Calu3 (cell line): ENCODE data around the gene PCED1B. TPM values are rescaled to one million over a fixed set of nuclear protein-coding genes. Genes with fewer than 3 reads are reported as not detected.
A peak's percentile ranks its signal among the peaks of the same experiment; 100 is the strongest.

ENCODE experiments used
- BruUV-seq: library from RNA; stranded (reverse); fragments of 400-500 nt; replicated peaks from 2 replicates; lab custom pipeline; 2021; lab: Mats Ljungman, UMichigan
- CTCF ChIA-PET: fragments of 300-600 bp; sonication (Branson Sonifier 250); formaldehyde crosslinking; loops from one replicate; lab custom pipeline; 2022; ENCODE audit warnings: antibody characterized with exemption; lab: Charles Lee
- DNase-seq: peaks from one replicate; pipeline ENCODE4 v3.0.0; 2022
- H3K27ac Mint-ChIP-seq: one replicate; pipeline ENCODE4 v1.8.0; 2022; ENCODE audit warnings: mixed read lengths; ENCODE audit not compliant: unreplicated experiment
- H3K27me3 Mint-ChIP-seq: one replicate; pipeline ENCODE4 v1.8.0; 2022; ENCODE audit warnings: mixed read lengths; ENCODE audit not compliant: unreplicated experiment
- H3K36me3 Mint-ChIP-seq: one replicate; pipeline ENCODE4 v1.8.0; 2022; ENCODE audit warnings: mild to moderate bottlenecking, moderate library complexity, mixed read lengths; ENCODE audit not compliant: insufficient read depth, unreplicated experiment
- H3K4me1 Mint-ChIP-seq: one replicate; pipeline ENCODE4 v1.8.0; 2022; ENCODE audit warnings: mild to moderate bottlenecking, low read depth, mixed read lengths; ENCODE audit not compliant: unreplicated experiment
- H3K4me3 Mint-ChIP-seq: one replicate; pipeline ENCODE4 v1.8.0; 2022; ENCODE audit warnings: mild to moderate bottlenecking, low read depth, moderate library complexity, mixed read lengths; ENCODE audit not compliant: unreplicated experiment
- H3K9me3 Mint-ChIP-seq: one replicate; pipeline ENCODE4 v1.8.0; 2022; ENCODE audit warnings: low read depth, mixed read lengths; ENCODE audit not compliant: unreplicated experiment
- intact Hi-C: fragments of 100-400 bp; cut with micrococcal nuclease; formaldehyde crosslinking; loops from one replicate; pipeline ENCODE4 v1.10.0; 2022; ENCODE audit not compliant: unreplicated experiment
- total RNA-seq: library from RNA; stranded (reverse); gene quantifications from 2 replicates; pipeline ENCODE4 v1.2.3, GENCODE V29; 2022
- TF ChIP-seq, protein P1 (sequence below): fragments of 200-600 bp; IDR thresholded peaks from one replicate; pipeline ENCODE4 v1.8.0; 2022; ENCODE audit warnings: antibody characterized with exemption; ENCODE audit not compliant: unreplicated experiment

The PCED1B gene
- total RNA-seq, 1 experiment from 2014 or later = 4.1 TPM

DNA sequence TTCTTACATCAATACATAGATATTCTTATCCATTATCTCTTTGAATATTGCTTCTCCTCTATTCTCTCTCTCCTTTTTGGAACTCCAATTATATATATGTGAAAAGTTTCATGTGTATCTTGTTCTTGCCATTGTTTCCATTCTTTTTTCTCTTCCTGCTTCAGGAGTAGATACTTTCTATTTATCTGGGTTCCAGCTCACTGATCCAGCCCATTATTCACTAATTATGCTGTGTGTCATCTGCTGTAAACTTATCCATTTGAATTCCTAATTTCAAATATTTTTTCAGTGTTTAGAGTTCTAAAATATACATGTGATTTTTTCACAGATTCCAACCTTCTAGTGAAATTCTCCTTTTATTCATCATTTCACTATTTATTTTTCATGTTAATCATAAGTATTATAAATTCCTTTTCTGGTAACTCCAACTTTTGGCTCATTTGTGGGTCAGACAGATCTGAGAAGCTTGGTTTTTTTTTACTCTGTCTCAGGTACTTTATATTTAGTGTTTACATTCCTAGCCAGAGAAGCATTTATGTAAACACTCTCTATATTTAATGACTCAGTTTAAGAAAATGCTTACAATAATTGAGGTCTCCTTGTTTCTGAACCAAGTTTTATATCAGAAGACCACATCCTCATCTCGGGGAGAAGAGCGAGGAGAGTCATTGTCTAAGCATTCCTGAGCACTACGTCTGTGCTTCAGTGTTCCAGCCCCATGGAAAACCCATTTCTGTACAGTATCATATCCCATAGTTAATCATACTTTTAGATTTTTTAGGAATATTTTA lies 16.2 kb downstream of the PCED1B start:
- H3K9me3 Mint-ChIP-seq = no peaks in the 10 kb centered on the region
- intact Hi-C loops = no loop called here
- H3K4me1 Mint-ChIP-seq = peaks cover 27% of the 10 kb centered on the region
- TF ChIP-seq, protein P1, sequence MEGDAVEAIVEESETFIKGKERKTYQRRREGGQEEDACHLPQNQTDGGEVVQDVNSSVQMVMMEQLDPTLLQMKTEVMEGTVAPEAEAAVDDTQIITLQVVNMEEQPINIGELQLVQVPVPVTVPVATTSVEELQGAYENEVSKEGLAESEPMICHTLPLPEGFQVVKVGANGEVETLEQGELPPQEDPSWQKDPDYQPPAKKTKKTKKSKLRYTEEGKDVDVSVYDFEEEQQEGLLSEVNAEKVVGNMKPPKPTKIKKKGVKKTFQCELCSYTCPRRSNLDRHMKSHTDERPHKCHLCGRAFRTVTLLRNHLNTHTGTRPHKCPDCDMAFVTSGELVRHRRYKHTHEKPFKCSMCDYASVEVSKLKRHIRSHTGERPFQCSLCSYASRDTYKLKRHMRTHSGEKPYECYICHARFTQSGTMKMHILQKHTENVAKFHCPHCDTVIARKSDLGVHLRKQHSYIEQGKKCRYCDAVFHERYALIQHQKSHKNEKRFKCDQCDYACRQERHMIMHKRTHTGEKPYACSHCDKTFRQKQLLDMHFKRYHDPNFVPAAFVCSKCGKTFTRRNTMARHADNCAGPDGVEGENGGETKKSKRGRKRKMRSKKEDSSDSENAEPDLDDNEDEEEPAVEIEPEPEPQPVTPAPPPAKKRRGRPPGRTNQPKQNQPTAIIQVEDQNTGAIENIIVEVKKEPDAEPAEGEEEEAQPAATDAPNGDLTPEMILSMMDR = no peak
- CTCF ChIA-PET = interaction anchor here (1.6 kb wide), 1 partner anchor 10 kb away, joined by 8 read pairs; no protein-coding TSS in a partner anchor
- no peak for DNase-seq
- peaks cover 5% of the 10 kb centered on the region for H3K36me3 Mint-ChIP-seq
- BruUV-seq = no TSS peak
- peak overlapping the region; percentile 18 for H3K27ac Mint-ChIP-seq
- no peaks in the 10 kb centered on the region for H3K27me3 Mint-ChIP-seq
- H3K4me3 Mint-ChIP-seq = no peak overlapping the region

- Mint-ChIP-seq H3K4me3 (no peak overlapping the region), H3K9me3 (no peaks in the 10 kb centered on the region), H3K4me1 (peaks cover 27% of the 10 kb centered on the region), H3K27me3 (no peaks in the 10 kb centered on the region), H3K27ac (peak overlapping the region; percentile 56), H3K36me3 (peaks cover 5% of the 10 kb centered on the region)
- CTCF ChIA-PET = interaction anchor here (1.6 kb wide), 1 partner anchor 12 kb away, joined by 8 read pairs; no protein-coding TSS in a partner anchor
- intact Hi-C loops = no loop called here
- TF ChIP-seq, protein P1 = no peak
- BruUV-seq = no TSS peak
- DNase-seq = no peak
Observed at GRCh38 chr12:47097276-47097896, 18.0 kb downstream of the PCED1B start.

GRCh38 chr12:47098099-47098498 lies 18.7 kb downstream of the PCED1B start:
- CTCF ChIA-PET = no interaction called here
- Mint-ChIP-seq H3K27ac (no peak overlapping the region), H3K4me1 (peaks cover 27% of the 10 kb centered on the region), H3K27me3 (no peaks in the 10 kb centered on the region), H3K9me3 (no peaks in the 10 kb centered on the region), H3K36me3 (peaks cover 5% of the 10 kb centered on the region), H3K4me3 (no peak overlapping the region)
- no TSS peak for BruUV-seq
- TF ChIP-seq, protein P1 = no peak
- no peak for DNase-seq
- intact Hi-C loops = no loop called here

GRCh38 chr12:47099610-47100009 lies 20.2 kb downstream of the PCED1B start:
- H3K27me3 Mint-ChIP-seq = no peaks in the 10 kb centered on the region
- H3K4me3 Mint-ChIP-seq = no peak overlapping the region
- H3K36me3 Mint-ChIP-seq = peaks cover 5% of the 10 kb centered on the region
- TF ChIP-seq, protein P1 = no peak
- H3K27ac Mint-ChIP-seq = no peak overlapping the region
- DNase-seq = no peak
- H3K9me3 Mint-ChIP-seq = no peaks in the 10 kb centered on the region
- CTCF ChIA-PET = no interaction called here
- intact Hi-C loops = no loop called here
- peaks cover 23% of the 10 kb centered on the region for H3K4me1 Mint-ChIP-seq
- no TSS peak for BruUV-seq
